NCI-H2029 (cell line): ENCODE data around the gene DNPH1.

Experiments used
- DNase-seq: peaks from one replicate; lab custom pipeline; 2025; lab: John Stamatoyannopoulos, UW

DNPH1 gene

DNA sequence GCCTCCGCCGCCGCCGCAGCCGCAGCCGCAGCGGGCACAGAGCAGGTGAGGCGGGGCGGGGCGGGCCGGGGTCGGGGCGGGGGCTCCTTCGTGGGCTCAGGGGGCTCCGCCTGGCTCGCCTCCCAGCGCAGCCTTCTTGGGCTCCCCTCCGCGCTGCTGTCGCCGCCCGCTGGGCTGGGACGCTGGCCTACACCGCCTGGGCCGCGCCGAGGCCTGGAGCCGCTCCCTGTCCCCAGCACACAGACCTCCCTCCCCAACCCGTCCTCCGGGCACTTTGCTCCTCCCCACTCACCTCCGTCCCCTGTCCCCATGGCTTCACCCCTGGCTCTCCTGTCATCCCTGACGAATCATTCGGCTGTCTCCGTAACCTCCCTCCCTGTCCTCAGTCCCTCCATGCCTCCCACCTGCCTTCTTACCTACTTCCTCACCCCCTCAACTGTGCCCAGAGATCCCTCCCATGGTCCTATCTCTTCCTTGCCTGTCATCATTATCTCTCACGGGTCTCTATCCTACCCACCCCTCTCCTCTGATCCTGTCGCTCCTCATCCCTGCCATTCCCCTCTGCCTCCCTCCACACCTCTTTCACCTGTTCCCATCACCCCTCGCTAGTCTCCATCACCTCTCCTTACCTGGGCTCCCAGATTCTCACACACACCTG, 14.5 kb upstream of the DNPH1 start:
- no peak for DNase-seq

DNA sequence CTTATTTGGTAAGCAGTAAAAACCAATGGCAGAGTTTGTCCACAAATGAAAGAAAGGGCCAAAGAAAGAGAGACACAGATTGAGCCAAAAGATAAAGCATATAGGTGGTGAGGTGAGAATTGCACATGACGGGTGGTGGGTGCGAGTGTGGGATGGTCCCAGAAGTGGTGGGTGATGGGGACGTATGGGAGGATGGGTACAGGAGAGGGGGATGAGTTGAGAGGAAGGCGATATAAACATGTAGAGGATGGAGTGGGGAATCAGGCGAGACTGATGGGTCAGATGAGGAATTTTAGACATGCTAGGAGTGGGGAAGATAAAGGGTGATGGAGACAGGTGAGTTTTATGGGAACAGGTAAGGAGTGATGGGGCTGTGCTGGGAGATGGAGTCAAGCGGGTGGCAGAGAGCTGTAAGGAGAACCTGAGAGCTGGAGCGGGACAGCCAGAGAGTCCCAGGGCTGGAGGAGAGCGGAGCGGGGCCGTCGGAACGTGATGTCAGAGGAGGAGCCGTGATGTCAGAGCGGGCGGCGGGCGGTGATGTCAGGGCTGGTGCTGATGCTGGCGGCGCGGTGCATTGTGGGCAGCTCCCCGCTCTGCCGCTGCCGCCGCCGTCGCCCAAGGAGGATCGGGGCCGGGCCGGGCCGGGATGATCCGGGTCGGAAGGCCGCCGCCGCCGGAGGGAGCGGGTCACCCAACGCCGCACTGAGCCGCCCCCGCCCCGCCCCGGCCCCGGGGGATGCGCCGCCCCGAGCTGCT, 13.8 kb upstream of the DNPH1 start, which contains the start of gene TTBK1:
Gene TTBK1 (plus strand): TSS at position 574 of the 756 bp plus-strand sequence. CDS start 3,180 bp downstream, outside the sequence.
- no peak for DNase-seq

DNA sequence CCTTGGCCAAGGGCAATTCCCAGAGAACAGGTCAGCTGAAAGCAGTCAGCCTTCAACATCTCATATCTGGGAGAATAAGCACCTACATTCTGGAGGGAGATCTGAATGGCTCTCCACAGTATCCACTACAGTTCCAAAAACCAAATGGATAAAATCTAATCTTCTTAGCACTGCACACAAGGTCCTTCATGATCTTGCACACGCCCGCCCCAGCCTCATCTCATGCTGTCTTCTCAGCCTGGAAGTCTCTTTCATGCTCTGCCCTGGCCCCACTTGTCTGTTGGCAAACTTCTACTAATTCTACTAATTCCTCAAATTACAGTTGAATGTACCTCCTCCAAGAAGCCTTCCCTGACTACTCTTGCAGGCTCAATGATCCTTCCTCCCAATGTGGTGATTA, 12.2 kb upstream of the DNPH1 start:
- no peak for DNase-seq

DNA sequence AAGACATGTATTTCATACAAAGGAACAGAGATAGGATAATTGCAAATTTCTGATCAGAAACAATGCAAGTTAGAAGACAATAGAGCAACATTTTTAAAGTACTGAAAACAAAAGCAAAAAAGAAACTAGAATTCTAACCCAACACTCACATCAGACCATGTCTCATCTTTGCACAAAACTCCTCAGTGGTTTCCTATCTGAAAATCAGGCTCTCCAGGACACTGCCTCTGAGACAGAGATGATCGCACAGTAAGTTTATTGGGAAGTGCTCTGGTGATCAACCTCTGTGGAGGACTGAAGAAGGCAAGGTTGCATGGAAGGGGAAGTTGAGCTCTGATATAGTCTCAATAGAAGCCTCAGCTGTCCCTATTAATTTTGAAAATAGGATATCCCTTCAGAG, 11.7 kb upstream of the DNPH1 start:
- no peak for DNase-seq

DNA sequence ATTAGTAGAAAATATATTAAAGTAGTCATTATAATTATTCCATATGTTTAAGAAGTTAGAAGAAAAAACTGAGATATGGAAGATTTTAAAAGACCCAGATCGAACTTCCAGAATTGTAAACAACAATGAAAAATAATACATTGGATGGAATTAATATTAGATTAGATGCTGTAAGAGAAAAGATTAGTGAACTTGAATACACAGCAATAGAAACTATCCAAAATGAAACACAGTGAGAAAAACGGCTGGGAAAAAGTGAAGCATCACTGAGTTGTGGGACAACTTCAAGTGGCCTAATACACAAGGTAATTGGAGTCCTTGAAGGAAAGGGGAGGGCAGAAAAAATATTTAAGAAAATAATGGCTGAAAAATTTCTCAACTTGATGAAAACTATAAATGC, 9.8 kb upstream of the DNPH1 start:
- DNase-seq: no peak

DNA sequence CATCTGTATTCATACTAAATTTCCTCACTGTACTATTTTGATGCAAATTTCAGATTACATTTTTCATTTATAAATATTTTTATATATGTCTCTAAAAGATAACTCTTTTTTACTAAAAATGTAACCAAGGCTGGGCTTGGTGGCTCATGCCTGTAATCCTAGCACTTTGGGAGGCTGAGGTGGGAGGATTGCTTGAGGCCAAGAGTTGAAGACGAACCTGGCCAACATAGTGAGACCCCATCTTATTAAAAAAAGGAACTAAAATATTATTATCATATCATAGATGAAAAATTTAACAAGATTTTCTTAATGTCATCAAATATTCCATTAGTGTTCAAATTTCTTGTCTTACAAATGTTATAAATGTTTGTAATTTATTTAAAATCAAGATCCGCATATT, 6.6 kb upstream of the DNPH1 start:
- no peak for DNase-seq

DNA sequence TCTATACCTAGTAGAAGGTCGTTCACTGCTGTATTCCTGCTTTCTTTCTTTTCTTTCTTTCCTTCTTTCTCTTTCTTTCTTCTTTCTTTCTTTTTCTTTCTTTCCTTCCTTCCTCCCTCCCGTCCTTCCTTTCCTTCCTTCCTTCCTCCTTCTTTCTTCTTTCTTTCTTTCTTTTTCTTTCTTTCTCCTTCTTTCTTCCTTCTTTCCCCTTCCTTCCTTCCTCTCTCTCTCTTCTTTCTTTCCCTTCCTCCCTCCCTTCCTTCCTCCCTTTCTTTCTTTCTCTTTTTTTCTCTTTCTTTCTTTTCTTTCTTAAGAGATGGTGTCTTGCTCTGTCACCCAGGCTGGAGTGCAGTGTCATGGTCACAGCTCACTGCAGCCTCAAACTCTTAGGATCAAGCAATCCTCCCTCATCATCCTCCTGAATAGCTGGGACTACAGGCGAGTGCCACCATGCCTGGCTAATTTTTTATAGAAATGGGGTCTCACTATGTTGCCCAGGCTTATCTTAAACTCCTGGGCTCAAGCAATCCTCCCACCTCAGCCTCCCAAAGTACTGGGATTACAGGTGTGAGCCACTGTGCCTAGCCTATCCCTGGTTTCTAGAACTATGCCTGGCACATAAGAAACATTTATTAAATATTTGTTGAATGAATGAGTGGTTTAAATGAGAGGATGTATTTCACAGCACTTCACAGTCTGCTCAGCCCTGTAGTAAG, 2.6 kb upstream of the DNPH1 start:
- no peak for DNase-seq

DNA sequence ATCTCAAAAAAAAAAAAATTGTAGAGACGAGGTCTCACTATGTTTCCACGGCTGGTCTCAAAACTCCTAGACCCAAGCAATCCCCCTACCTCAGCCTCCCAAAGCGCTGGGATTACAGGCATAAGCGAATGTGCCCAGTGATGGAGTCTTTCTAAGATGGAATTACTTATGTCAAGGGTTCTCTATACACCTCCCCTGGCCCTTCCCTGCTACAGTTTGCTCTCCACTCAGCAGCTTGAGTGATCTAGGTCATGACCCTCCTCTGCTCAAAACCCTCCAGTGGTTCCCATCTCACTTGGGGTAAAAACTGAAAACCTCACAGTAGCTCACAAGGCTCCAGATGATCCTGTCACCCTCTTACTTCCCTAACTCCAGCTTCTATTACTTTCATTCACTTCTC, 1.8 kb upstream of the DNPH1 start:
- DNase-seq: no peak

DNA sequence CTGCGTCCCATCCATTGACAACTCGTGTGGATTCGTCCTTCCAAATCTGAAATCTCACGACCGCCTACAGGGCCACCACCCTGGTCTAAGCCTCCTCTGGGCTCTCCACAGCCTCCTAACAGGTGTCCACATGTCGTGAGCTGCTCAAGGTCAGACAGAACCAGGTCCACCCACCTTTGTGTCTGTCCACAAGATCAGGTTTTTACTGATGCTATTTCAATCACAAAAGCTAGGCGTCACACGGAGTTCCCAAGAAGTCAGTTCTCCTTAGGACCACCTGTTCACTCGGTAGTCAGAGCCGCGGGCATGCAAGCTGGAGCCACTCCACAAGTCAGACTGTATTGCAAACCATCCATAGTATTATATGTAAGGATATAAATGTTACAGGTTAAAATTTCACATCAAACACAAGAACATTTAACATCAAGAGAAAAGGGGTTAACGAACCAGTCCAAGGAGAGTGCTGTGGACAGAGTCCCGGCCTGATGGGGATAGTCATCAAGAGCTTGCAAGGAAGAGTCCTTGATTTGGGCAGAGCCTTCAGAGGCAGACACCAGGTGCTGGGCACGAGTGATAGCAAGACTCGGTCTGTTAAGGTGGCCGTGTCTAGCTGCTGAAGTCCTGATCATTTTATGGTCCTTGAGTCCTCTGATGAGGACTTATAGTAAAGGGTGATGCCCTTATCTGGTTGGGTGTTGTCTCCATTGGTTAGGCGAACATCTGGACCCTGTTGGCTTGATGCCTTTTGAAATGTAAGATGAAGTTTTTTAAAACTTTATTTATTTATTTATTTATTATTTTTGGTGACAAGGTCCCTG, 731 bp upstream of the DNPH1 start:
- no peak for DNase-seq

DNA sequence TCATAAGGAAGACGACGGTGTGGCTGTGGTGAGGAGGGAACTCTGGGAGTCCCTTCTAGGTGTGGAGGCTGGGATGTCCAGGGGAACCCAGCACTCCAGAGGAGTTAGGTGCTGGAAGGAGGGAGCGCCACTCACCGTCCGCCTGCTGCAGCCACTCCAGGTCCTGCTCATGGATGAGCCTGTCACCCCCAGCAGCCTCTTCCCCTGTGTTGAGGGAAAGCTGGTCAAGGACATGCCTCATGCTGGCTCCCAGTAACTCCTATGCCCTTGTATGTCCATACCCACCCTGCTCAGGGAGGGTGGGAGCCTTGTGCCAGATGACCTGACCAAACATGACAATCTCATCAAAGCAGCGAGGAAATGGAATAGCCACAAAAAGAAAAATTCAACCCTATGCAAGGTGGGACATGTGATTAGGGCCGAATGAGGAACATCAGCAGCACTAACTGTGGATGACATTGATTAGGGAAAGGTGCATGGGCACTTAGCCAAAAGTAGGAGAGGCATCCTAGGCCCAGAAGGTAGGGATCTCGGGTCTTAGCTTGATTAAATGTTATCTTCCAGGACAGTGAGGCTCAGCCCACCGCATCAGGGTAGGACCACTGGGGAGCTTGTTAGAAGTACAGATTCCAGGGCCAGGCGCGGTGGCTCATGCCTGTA, 3.0 kb downstream of the DNPH1 start:
- DNase-seq: no peak

DNA sequence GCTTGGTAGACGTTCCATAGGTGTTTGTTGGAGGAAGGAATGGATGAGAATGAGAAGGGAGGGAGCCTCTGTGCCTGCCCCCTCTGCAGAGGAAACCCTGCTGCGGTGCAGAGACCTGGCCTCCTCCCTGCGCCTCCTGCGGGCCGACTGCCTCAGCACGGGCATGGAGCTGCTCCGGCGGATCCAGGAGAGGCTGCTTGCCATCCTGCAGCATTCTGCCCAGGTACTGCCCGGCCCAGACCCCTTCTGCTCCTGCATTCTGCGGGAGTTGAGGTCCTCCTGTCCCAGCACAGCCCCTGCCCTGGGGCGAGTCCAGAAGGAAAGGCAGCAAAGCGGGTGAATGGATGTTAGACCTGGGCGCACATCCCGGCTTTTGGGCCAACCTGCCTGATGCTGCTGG, 6.1 kb downstream of the DNPH1 start:
- no peak for DNase-seq

DNA sequence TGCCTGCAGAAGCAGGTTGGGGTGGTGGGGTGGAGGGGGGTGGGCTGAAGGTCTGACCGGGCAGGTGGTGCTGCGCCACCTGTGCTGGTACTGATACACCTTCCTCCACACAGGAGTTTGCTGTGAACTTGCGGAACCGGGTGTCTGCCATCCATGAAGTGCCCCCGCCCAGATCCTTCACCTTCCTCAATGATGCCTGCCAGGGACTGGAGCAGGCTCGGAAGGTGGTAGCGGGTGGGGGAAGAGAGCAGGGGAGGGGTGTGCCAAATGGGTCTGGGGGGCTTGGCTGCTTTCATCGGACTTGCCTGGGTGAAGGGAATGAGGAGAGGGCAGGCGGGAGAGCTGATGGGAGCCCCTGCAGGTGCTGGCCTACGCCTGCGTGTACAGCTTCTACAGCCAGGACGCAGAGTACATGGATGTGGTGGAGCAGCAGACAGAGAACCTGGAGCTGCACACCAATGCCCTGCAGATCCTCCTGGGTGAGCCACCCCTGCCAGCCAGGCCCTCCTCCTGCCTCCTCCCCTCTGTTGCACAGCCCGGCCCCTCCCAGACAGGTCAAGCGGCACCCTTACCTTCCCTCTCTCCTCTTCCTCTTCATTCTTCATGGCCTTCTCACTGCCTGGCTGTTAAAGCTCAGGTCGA, 6.7 kb downstream of the DNPH1 start:
- no peak for DNase-seq

DNA sequence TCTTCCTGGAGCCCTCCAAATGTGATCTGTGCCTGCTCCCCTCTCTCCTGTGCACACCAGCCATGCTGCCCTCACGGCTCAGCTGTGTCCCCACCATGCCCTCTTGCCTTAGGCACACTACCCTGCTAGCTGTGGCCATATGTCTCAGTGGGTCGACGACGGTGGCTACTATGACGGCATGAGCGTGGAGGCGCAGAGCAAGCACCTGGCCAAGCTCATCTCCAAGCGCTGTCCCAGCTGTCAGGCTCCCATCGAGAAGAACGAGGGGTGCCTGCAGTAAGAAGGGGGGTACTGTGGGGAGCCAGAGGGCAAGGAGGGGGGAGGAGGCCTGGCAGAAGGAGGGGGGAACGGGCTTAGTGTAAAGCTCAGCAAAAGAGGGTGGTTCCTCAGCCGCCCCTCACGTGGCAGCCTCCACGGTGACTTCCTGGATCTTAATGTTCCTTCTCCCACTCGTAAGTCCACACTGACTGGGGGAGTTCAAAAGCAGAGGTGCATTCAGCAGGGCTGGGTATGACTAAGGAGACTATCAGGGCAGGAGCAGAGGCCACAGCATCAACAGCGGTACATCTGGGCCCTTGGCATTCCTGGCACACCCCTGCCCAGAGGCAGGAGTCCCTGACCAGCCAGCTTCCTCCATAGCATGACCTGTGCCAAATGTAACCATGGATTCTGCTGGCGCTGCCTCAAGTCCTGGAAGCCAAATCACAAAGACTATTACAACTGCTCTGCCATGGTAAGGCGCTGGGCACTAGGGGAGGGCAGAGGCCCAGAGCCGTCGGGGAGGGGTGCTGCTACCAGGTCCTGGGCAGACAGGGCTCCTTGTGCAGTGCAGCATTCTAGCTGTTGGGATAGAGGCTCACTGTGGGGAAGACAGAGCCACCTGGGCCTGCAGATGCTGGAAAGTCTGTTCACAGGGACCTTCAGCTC, 8.0 kb downstream of the DNPH1 start:
- peak; percentile 27 for DNase-seq

DNA sequence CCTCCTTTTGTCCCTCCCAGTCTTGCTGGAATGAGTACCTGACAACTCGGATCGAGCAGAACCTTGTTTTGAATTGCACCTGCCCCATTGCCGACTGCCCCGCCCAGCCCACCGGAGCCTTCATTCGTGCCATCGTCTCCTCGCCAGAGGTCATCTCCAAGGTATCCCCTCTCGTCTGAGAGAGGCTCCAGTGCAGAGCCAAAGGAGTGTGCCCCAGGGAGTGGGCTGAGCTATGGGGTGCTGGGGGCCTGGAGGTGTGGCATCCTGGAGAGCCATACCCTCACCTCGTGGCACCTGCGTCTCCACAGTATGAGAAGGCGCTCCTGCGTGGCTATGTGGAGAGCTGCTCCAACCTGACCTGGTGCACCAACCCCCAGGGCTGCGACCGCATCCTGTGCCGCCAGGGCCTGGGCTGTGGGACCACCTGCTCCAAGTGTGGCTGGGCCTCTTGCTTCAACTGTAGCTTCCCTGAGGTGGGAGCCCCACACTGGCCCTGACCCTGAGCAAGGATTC, 8.8 kb downstream of the DNPH1 start:
- no peak for DNase-seq

DNA sequence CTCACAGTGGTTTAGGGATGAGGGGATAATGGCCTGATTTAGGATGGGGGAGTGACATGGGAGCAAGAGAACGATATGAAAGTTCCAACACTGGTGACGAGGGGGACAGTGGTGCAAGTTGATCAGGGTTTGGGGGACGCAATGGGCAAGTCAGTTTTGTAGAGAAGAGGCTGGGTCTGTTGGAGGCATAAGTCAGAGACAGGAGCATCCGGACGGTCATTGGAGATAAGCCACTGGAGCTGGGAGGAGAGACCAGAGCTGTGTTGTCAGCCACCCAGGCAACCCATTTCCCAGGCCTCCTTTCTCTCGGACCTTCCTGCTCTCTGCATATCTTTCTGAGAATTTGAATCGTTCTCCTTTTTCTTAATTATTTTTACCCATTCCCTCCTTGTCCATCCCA, 9.5 kb downstream of the DNPH1 start:
- no peak for DNase-seq

DNA sequence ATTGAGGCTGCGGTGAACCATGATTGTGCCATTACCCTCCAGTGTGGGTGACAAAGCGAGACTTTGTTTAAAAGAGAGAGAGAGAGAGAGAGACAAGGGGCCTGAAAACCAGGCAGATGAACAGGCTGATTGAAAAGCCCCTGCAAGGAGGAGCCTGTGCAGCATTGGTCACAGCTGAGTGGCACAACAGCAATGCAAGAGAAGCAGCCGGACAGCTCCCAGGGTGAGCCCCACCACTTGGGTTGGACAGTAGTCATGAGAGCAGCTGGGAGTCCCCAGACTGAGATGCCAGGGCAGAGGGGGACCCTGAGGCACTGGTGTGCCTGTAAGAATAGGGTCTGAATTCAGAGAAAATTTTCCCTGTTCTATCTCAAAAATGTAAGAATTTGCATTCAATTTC, 10.2 kb downstream of the DNPH1 start:
- DNase-seq: no peak

DNA sequence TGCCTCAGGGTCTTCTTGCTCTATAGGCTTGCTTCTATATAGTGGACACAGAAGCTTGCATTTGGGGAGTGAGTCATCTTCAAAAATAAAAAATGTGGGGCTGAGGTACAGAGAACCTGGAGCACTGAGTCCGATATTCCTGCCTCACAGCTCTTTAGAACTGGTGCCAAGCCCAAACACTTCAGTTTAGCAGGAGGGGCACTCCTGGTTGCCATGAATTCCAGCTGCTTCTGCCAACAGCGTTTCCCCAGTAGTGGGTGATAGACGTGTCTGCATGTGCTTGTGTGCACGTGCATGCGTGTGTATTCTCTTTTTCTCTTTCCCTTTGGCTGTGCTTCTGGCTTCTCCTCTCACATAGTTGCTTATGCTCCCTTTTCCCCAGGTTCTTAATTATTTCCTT, 11.9 kb downstream of the DNPH1 start:
- peak; percentile 91 for DNase-seq

DNA sequence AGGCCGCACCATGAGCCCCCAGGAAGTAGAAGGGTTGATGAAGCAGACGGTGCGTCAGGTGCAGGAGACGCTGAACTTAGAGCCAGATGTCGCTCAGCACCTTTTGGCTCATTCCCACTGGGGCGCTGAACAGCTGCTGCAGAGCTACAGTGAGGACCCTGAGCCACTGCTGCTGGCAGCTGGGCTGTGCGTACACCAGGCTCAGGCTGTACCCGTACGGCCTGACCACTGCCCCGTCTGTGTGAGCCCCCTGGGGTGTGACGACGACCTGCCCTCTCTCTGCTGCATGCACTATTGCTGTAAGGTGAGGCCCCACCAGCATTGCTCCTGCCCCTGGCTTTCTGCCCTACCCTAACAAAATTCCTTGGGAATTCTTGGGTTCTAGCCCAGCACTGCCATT, 13.1 kb downstream of the DNPH1 start:
- no peak for DNase-seq

DNA sequence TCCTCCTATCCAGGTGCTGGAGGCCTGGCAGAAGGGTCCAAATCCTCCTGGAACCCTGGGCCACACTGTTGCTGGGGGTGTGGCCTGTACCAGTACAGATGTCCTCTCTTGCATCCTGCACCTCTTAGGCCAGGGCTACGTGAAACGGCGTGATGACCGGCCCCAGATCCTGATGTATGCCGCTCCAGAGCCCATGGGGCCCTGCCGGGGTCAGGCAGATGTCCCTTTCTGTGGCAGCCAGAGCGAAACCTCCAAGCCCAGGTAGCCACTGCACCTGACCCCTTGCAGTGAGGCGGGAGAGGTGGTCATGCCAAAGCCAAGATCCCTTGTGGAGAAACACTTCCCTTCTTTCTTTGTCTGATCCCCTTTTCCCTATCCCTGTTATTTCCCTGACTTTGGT, 14.2 kb downstream of the DNPH1 start:
- no peak for DNase-seq

DNA sequence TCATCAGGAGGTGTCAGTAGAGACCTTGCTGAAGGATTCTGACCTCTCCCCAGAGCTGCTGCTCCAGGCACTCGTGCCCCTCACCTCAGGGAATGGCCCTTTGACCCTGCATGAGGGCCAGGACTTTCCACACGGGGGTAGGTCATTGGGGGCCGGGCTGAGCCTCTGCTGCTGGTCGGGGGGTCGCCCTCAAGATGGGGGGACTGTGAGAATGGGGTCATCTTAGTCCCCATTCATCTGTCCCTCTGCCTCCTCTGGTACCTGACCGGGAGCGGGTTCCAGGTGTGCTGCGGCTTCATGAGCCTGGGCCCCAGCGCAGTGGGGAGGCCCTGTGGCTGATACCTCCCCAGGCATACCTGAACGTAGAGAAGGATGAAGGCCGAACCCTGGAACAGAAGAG, 15.8 kb downstream of the DNPH1 start:
- no peak for DNase-seq
